Activated CD8-positive, alpha-beta memory T cell treated with anti-CD3 and anti-CD28 coated beads for 48 hours (primary cell): ENCODE data around the gene PLCXD3.

ENCODE experiments used
- DNase-seq, 3 experiments: peaks; one replicate each; pipeline ENCODE4 v3.0.0-alpha.2; 2020; ENCODE audit warnings: low read depth in 2 of 3, low spot score in 2 of 3

PLCXD3 gene

DNA sequence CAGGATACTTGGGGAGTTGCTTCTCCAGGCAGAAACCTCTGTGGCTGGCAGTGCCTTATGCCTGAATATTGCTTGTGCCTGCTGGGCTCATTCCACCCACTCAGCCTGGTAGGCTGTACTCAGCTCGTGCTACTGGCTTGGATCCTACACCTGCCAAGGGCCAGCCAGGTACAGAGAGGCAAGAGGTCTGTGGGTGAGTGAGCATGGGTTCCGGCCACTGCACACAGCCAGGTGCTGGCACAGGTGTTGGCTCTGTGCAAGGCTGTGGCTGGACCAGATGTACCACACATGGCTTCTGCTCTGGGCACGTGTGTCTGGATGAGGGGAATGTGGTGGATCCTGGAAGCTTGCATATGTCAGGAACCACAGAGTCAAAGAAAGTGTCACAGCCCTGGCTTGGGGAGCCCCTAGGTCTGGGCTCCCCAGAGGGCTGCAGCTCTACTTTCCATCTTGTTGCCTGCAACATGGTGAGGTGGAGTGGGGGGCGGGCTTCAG, 220.4 kb downstream of the PLCXD3 start:
- DNase-seq, result no peak

DNA sequence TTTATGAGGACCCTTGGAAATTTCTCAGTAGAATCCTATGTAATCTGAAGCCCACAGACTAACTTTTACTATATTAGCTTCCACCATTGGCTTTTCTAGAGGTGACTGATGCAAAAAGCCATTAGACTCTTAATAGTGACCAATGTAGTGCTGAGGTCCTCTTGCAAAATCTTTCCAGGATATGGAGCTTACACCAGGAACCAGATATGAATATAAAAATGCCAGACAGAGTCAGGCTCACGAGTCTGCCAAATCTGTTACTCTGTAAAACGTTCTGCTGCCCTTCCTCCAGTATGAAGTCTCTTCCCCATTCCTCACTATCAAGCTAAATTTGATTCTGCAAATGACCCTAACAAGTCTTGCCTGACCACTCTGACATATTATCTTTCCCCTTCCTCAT, 223.7 kb downstream of the PLCXD3 start:
- no peak for DNase-seq

DNA sequence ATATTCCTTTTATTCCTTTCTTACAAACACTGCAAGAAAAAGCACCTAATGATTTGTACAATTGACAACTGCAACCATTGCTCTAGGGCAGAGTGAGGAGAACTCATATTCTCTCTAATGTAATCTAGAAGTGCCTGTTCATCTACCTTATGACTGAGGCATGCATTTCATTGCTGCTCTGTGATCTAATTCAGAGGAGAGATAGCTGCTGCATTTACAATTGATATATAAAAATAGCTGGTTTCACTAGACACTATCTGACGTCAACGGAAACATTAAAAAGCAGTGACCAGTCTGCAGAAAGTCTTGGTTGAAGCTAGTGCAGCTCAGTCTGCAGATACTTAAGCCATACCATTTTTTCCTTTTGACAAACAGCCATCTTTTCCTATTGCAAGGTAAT, 224.2 kb downstream of the PLCXD3 start:
- no peak for DNase-seq

DNA sequence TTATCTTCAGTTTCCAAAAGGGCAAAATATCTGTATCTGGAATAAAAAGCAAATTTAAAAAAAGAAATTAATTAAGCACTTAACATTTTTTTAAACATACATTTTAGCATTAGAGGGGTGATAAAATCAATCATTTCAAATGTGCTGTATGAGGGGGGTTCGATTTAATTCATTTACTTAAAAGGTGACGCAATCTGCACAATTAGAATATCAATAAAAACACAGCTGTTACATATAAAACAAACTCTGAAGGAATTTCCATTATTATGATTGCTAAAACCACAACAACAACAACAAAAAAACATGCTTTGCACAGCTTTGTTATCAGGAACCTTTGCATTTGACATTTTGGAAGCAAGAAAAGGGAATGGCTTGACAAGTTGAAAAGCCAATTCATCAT, 225.5 kb downstream of the PLCXD3 start:
- DNase-seq, result no peak

DNA sequence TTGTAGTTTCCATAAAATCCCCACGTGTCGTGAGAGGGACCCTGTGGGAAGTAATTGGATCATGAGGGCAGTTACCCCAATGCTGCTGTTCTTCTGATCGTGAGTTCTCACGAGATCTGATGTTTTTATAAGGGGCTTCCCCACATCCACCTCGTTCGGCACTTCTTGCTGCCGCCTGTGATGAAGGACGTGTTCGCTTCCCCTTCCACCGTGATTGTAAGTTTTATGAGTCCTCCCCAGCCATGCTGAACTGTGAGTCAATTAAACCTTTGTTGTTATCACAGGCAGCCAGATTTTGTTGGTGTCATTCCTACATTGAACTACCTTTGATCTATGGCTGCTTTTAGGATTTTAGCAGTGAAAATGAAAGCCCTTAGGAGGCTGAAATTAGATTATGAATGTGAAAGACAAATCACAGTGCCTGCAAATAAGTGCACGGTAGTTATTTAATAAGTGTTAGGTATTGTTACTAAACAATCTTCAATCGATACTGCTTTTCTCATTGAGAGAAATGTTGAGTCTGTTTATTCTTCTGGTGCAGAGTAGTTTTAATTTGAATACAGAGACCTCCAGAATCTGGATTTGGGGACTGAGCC, 229.1 kb downstream of the PLCXD3 start:
- no peak for DNase-seq

DNA sequence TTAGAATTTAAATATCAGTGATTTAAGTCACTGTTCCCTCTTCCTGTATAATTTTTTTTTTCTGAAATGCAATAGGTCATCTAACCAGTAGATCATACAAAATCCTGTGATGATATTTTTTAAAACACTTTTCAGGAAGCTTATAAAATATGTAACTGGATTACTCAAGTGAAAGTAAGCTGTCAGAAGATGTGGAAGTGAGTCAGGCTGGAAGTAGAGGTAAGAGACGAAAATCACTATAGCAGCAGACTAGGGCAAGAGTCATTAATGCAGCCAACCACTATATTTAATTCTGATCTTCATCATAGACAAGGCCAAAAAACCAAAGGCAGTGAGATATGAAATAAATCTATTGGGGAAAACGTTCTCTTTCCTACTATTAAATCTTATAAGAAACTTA, 231.4 kb downstream of the PLCXD3 start:
- DNase-seq, result no peak

DNA sequence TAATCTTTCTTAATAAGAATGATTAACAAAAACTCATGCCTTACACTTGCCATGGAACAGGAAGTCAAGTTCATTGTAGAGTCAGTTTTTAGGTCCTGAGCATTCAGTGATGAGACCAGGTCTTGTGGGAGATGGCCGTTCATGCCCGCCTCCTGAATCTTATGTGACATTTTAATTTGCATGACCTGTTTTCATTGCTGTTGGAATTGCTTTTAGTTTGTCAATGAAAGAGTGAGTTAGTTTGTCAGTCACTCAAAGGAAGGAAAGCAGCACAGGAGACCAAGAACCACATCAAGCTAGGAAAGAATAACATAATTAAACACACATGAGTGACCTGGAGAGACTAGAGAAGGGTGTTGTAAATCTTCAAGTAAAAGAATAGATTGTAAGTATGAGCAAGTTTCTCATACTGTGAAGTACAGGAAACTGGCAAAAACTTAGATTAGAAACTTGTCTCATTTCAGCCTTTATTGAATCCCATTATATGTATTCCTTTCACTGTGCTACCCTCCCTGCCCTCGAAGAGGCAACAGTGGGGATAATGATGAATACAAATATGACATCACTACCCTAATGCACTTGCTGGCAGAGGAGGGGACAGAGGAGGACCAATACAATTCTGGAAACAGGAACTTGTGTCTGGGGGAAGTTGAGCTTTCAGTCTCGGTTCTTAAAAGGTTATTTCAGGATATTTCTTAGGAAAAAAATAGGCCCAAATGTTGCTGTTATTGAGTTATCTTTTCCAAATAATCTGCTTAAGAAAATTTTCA, 232.7 kb downstream of the PLCXD3 start:
- no peak for DNase-seq

DNA sequence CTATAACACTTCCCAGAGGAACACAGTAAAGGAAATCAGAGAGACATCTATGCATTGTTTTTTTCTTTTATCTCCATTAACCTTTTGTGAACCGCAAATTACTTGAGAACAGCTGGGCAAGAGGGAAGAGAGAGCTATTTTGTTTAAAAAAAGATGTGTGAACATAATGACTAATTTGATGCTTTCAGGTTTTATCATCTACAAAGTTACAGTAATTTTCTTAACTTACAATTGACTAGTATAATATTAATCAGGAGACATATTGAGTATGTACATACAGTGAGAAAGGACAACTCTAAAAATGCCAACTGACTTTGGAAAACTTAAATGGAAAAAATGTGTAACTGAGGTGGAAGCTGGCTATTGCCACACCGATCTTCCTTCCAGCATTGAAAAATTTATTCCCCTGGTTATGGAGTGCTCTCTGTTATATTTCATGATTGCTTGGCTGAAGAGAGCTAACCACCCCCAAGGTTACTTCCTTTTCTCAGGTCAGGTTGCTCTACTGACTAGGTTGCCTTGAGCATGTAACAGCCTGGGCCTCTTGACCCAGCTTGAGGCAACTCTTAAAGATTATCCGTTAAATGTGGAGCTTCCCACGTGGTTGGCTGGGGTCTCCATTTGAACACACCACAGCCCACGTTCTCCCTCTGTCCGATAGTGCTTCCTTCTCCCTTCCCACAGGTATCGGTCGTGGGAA, 234.4 kb downstream of the PLCXD3 start:
- DNase-seq, result no peak

DNA sequence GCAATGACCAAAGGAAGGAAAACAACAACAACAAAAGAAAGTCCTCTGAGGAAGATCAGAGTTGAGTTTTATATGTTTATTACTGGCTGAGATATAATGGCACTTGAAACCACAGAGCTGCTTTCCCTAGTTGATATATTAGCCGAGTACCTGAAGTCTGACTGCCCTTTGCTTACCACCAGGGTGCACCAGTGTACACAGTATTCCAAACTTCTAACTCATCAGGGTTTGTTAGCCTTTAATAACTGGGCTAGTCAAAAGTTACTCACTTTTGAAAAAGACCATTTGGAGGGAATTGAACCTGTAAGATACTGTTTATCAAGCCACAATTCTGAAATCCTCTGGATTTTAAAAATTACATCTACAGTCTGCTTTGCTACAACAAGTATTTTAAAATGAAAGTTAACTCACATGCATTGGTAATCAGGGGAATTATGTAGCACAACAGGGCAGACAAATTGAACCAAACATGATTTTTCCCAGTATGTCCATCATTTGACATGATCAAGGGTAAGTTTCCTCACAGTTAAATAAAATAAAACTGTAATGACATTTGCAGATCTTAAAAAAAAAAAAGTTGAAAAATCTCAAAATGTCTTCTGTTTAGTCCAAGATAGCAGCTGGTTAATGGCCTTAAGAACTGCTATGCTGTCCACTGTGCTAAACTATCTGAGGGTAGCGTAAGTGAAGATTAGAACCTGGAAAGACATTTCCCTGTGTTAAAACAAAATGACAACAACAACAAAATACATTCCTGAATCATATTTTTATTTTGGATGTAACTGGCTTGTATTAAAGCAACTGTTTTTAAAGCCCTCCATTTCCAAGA, 239.8 kb downstream of the PLCXD3 start:
- no peak for DNase-seq

DNA sequence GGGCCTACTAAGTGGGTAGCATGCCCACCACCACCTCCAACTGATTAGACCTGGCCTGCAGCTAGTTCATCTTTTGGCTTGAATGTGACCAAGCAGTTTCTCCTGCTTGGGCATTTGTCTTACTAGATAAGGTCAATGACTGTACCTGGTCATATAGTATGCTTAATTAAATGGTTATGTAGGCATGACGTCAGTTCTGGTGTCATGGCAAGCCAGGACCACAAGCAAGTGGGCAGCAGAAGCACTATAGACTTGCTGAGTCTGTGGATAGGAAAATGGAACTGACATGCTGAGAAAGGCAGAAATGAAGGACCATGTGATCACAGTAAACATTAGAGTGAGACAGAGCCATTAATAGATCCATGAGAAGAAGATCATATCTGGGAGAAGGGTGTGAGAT, 241.5 kb downstream of the PLCXD3 start:
- no peak for DNase-seq

DNA sequence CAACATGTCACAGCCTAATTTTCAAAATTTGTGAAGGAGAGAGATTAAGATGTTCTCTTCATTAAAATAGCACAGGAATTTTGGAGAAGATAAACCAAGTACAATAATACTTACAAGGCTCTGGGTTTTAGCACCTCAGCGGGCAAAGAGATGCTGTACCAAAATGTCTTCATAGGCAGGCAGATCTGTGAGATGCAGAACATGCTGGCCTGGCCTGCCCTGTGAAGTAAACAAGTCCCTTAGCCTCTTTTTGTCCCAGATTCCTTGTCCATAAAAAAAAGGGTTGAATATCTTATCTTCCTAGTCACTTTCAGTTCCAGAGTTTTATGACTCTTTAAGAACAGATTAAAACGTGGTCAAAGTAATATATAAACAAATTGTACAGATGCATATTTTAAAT, 244.0 kb downstream of the PLCXD3 start:
- no peak for DNase-seq

DNA sequence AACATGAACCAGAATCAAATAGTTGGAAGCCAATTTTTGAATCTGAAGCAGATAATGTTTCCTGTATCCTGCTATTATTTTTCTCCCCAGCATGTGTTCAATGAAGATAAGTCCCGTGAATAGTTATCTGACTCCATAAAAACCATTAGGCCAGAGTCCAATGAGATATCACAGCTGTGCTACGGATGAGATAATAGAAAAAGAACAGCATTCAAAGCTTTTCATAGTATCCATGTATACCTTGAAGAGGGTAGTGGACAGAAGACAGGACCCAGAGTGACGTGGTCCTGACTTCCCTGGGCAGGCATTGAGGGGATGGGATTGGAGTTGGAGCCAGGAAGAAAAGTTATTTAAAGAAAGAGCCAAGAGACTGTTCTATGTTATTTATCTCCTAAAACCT, 246.4 kb downstream of the PLCXD3 start:
- DNase-seq, result no peak

DNA sequence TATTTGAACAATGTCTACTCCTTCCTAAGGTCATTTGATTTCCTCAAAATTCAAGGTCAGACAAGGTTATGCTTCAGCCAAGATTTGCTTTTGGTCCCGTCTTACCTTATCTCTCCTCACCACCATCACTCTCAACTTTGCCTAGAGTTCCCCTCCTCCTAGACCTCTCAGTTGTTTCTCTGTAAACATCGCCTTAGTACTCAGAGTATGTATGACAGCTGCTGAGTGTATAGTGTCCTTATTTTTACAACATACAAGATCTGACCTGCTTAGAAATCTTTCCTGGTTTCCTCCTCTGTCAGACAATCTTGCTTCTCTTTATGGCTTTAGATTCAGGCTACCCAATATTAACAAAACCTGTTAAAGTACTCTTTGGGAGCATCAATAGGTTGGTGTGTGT, 247.1 kb downstream of the PLCXD3 start:
- no peak for DNase-seq
